ENCODE data around the gene MRM3.
"Not testable (repeated sequence)": the region's sequence is repeated elsewhere in the genome, so short reads cannot be mapped to it uniquely, and the experiment has no call there.

Gene MRM3

DNA sequence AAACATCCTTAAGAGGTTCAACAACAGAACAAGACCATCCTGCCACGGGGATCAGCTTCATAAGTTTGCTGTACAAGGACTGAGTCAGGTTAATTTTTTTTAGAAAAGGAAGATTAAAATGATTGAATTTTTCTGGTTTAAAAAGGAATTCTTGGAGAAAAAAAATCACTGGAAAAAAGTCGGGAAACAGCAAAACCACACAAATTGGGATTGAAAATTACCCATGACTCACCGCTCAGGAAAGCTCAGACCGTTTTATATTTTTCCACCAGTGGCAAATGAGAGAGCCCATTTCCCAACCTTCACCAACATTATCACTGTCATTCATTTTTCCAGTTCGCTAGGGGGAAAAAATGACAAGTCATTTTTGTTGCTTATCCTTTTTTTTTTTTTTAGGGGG, 46.6 kb downstream of the MRM3 start:
- Histone ChIP-seq H3K9me2 (replicated peaks; ENCODE audit: control insufficient read depth, low read length) (no peaks in the 10 kb centered on the region), H3K4me1 (ENCODE audit: control insufficient read depth, low read length) (peaks cover under 1% of the 10 kb centered on the region), H3K4me2 (ENCODE audit: low read length) (no peak overlapping the region), H3K79me2 (ENCODE audit: control insufficient read depth, low read length) (no peaks in the 10 kb centered on the region), H3K36me3 (ENCODE audit: control insufficient read depth, low read length) (no peaks in the 10 kb centered on the region), H3K27ac (ENCODE audit: low read depth, low read length) (no peak overlapping the region), H3K27me3 (ENCODE audit: control insufficient read depth, low read length) (no peaks in the 10 kb centered on the region), H3K9me3 (ENCODE audit: control insufficient read depth, insufficient read depth, low read length) (no peaks in the 10 kb centered on the region), H3K4me3 (ENCODE audit: low read length) (no peak overlapping the region), H4K20me1 (ENCODE audit: control insufficient read depth, insufficient read depth, low read depth, low read length) (no peaks in the 10 kb centered on the region), H3F3A (ENCODE audit: control insufficient read depth, insufficient read depth) (no peaks in the 10 kb centered on the region)
- TF ChIP-seq, protein P1, sequence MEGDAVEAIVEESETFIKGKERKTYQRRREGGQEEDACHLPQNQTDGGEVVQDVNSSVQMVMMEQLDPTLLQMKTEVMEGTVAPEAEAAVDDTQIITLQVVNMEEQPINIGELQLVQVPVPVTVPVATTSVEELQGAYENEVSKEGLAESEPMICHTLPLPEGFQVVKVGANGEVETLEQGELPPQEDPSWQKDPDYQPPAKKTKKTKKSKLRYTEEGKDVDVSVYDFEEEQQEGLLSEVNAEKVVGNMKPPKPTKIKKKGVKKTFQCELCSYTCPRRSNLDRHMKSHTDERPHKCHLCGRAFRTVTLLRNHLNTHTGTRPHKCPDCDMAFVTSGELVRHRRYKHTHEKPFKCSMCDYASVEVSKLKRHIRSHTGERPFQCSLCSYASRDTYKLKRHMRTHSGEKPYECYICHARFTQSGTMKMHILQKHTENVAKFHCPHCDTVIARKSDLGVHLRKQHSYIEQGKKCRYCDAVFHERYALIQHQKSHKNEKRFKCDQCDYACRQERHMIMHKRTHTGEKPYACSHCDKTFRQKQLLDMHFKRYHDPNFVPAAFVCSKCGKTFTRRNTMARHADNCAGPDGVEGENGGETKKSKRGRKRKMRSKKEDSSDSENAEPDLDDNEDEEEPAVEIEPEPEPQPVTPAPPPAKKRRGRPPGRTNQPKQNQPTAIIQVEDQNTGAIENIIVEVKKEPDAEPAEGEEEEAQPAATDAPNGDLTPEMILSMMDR (IDR thresholded peaks at IDR 0.05; ENCODE audit: low read depth, low read length, poor library complexity, severe bottlenecking): no peak
- TF ChIP-seq EZH2phosphoT487 (IDR thresholded peaks at IDR 0.05; ENCODE audit: borderline replicate concordance, low read length): no peak

DNA sequence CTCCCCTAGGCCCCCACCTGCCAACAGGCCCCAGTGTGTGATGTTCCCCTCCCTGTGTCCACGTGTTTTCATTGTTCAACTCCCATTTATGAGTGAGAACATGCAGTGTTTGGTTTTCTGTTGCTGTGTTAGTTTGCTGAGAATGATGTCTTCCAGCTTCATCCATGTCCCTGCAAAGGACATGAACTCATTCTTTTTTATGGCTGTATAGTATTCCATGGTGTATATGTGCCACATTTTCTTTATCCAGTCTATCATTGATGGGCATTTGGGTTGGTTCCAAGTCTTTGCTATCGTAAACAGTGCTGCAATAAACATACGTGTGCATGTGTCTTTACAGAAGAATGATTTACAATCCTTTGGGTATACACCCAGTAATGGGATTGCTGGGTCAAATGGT, 47.5 kb downstream of the MRM3 start:
- H3F3A ChIP-seq (ENCODE audit: control insufficient read depth, insufficient read depth); H3K9me3 ChIP-seq (ENCODE audit: control insufficient read depth, insufficient read depth, low read length); H3K27ac ChIP-seq (ENCODE audit: low read depth, low read length); H3K4me1 ChIP-seq (ENCODE audit: control insufficient read depth, low read length); H3K9me2 ChIP-seq (replicated peaks; ENCODE audit: control insufficient read depth, low read length); H3K79me2 ChIP-seq (ENCODE audit: control insufficient read depth, low read length); H3K27me3 ChIP-seq (ENCODE audit: control insufficient read depth, low read length); H3K36me3 ChIP-seq (ENCODE audit: control insufficient read depth, low read length); H3K4me2 ChIP-seq (ENCODE audit: low read length); H4K20me1 ChIP-seq (ENCODE audit: control insufficient read depth, insufficient read depth, low read depth, low read length); H3K4me3 ChIP-seq (ENCODE audit: low read length): not testable (repeated sequence)

DNA sequence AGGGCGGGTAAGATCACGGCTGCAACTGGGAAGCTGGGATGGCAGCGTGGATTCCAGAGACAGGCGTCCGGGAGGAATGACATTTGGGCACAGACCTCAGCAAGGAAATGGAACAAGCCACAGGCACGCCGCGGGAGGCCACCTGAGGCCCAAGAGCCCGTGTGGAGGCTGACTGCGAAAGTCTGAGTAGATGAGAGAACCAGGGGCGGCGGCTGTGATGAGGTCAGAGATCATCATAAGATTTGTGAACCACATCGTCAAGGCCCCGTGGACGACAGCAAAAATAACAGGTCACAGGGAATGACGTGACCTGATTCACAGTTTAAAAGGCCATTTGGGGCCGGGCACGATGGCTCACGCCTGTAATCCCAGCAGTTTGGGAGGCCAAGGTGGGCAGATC, 48.2 kb downstream of the MRM3 start:
- H3K79me2 ChIP-seq (ENCODE audit: control insufficient read depth, low read length): no peaks in the 10 kb centered on the region
- H3K9me2 ChIP-seq (replicated peaks; ENCODE audit: control insufficient read depth, low read length): no peaks in the 10 kb centered on the region
- H4K20me1 ChIP-seq (ENCODE audit: control insufficient read depth, insufficient read depth, low read depth, low read length): no peaks in the 10 kb centered on the region
- H3K4me3 ChIP-seq (ENCODE audit: low read length): no peak overlapping the region
- H3K27me3 ChIP-seq (ENCODE audit: control insufficient read depth, low read length): no peaks in the 10 kb centered on the region
- H3K4me2 ChIP-seq (ENCODE audit: low read length): no peak overlapping the region
- H3F3A ChIP-seq (ENCODE audit: control insufficient read depth, insufficient read depth): no peaks in the 10 kb centered on the region
- H3K9me3 ChIP-seq (ENCODE audit: control insufficient read depth, insufficient read depth, low read length): no peaks in the 10 kb centered on the region
- H3K4me1 ChIP-seq (ENCODE audit: control insufficient read depth, low read length): no peaks in the 10 kb centered on the region
- TF ChIP-seq EZH2phosphoT487 (IDR thresholded peaks at IDR 0.05; ENCODE audit: borderline replicate concordance, low read length): no peak
- TF ChIP-seq, protein P1 (IDR thresholded peaks at IDR 0.05; ENCODE audit: low read depth, low read length, poor library complexity, severe bottlenecking): no peak
- H3K36me3 ChIP-seq (ENCODE audit: control insufficient read depth, low read length): no peaks in the 10 kb centered on the region
- no peak overlapping the region for H3K27ac ChIP-seq (ENCODE audit: low read depth, low read length)

DNA sequence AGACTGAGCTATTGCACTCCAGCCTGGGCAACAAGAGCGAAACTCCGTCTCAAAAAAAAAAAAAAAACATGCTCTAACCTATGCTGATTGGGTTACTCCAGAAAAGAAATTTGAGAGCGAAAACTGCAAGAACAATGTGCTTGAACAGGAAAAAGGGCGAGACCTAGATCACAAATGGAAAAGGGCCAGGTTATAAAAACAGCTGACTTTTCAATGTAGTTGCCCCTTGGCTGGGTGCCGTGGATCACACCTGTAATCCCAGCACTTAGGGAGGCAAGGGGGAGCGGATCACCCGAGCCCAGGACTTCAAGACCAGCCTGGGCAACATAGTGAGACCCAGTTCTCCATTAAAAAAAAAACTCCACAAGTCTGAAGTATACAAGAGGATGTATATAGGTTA, 48.8 kb downstream of the MRM3 start:
- Histone ChIP-seq H3K27ac (ENCODE audit: low read depth, low read length) (no peak overlapping the region), H4K20me1 (ENCODE audit: control insufficient read depth, insufficient read depth, low read depth, low read length) (no peaks in the 10 kb centered on the region), H3F3A (ENCODE audit: control insufficient read depth, insufficient read depth) (no peaks in the 10 kb centered on the region), H3K4me2 (ENCODE audit: low read length) (no peak overlapping the region), H3K36me3 (ENCODE audit: control insufficient read depth, low read length) (no peaks in the 10 kb centered on the region), H3K79me2 (ENCODE audit: control insufficient read depth, low read length) (no peaks in the 10 kb centered on the region), H3K4me3 (ENCODE audit: low read length) (no peak overlapping the region), H3K4me1 (ENCODE audit: control insufficient read depth, low read length) (no peaks in the 10 kb centered on the region), H3K9me3 (ENCODE audit: control insufficient read depth, insufficient read depth, low read length) (no peaks in the 10 kb centered on the region), H3K9me2 (replicated peaks; ENCODE audit: control insufficient read depth, low read length) (no peaks in the 10 kb centered on the region), H3K27me3 (ENCODE audit: control insufficient read depth, low read length) (no peaks in the 10 kb centered on the region)
- TF ChIP-seq EZH2phosphoT487 (IDR thresholded peaks at IDR 0.05; ENCODE audit: borderline replicate concordance, low read length): no peak
- TF ChIP-seq, protein P1 (IDR thresholded peaks at IDR 0.05; ENCODE audit: low read depth, low read length, poor library complexity, severe bottlenecking): no peak

Data from DOHH2 (cell line).